ENCODE results near the gene SORL1-AS1.
A peak's percentile ranks its signal among the peaks of the same experiment; 100 is the strongest.

SORL1-AS1 gene

GRCh38 chr11:121393855-121394254 lies 58.9 kb downstream of the SORL1-AS1 start:
- no peak for TF ChIP-seq CTCF (IDR thresholded peaks at IDR 0.05)
- peak overlapping the region; percentile 30 for H2AFZ ChIP-seq (ENCODE audit: insufficient read depth, low read depth, low read length, poor library complexity, severe bottlenecking)
- no peak overlapping the region for H3K4me2 ChIP-seq (replicated peaks; ENCODE audit: extremely low read depth, low read length, poor library complexity, severe bottlenecking)
- Mint-ChIP-seq H3K9me3 (no peaks in the 10 kb centered on the region), H3K4me3 (peak overlapping the region in 1 of 2 donors; percentile 22), H3K27ac (no peak overlapping the region), H3K27me3 (ENCODE audit: low read depth in 3 of 3) (peaks cover 0 to 3% (median 1%) of the 10 kb centered on the region in 3 donors), H3K36me3 (no peaks in the 10 kb centered on the region), H3K4me1 (peaks cover 23% of the 10 kb centered on the region)
- no peak for DNase-seq
- H3K27ac ChIP-seq (ENCODE audit: low read depth in 1 of 2, low read length in 2 of 2): no peak overlapping the region
- no peaks in the 10 kb centered on the region for H4K20me1 ChIP-seq (ENCODE audit: insufficient read depth, low read length)
- H3K9me3 ChIP-seq (replicated peaks in 1 of 2; ENCODE audit: control insufficient read depth in 1 of 2, insufficient read depth in 1 of 2, low read length in 2 of 2): no peaks in the 10 kb centered on the region
- peaks cover 12 to 13% of the 10 kb centered on the region in 2 donors for H3K4me1 ChIP-seq (ENCODE audit: control insufficient read depth in 1 of 2, insufficient read depth in 2 of 2, low read length in 2 of 2)
- H3K4me3 ChIP-seq (replicated peaks in 1 of 3; ENCODE audit: low read depth in 2 of 3, low read length in 3 of 3): no peak overlapping the region
- WGBS (ENCODE audit: insufficient coverage): 31% methylated on average over 2 of the region's 4 CpGs
- H3K36me3 ChIP-seq (replicated peaks in 1 of 2; ENCODE audit: control insufficient read depth in 1 of 2, insufficient read depth in 2 of 2, low read length in 2 of 2): no peaks in the 10 kb centered on the region
- no peak overlapping the region for H3K9ac ChIP-seq (ENCODE audit: insufficient read depth, low read length, poor library complexity, severe bottlenecking)
- intact Hi-C loops (cut with micrococcal nuclease): no loop called here
- no peaks in the 10 kb centered on the region for H3K79me2 ChIP-seq (ENCODE audit: insufficient read depth, low read length)
- no peaks in the 10 kb centered on the region for H3K27me3 ChIP-seq (ENCODE audit: control insufficient read depth in 2 of 2, insufficient read depth in 2 of 2, low read length in 2 of 2)

- peaks cover 0 to 7% (median 6%) of the 10 kb centered on the region in 7 donors for H3K9me3 Mint-ChIP-seq
- Histone ChIP-seq H4K20me1 (ENCODE audit: insufficient read depth, low read length) (no peaks in the 10 kb centered on the region), H3K4me1 (ENCODE audit: control insufficient read depth in 1 of 2, insufficient read depth in 2 of 2, low read length in 2 of 2) (peaks cover 12 to 13% of the 10 kb centered on the region in 2 donors), H3K27me3 (ENCODE audit: control insufficient read depth in 2 of 2, insufficient read depth in 2 of 2, low read length in 2 of 2) (no peaks in the 10 kb centered on the region), H3K36me3 (replicated peaks in 1 of 2; ENCODE audit: control insufficient read depth in 1 of 2, insufficient read depth in 2 of 2, low read length in 2 of 2) (no peaks in the 10 kb centered on the region), H3K27ac (ENCODE audit: low read depth in 1 of 2, low read length in 2 of 2) (no peak overlapping the region), H3K4me2 (replicated peaks; ENCODE audit: extremely low read depth, low read length, poor library complexity, severe bottlenecking) (no peak overlapping the region), H3K9ac (ENCODE audit: insufficient read depth, low read length, poor library complexity, severe bottlenecking) (no peak overlapping the region), H3K9me3 (replicated peaks in 1 of 2; ENCODE audit: control insufficient read depth in 1 of 2, insufficient read depth in 1 of 2, low read length in 2 of 2) (no peaks in the 10 kb centered on the region), H3K79me2 (ENCODE audit: insufficient read depth, low read length) (no peaks in the 10 kb centered on the region), H3K4me3 (replicated peaks in 1 of 3; ENCODE audit: low read depth in 2 of 3, low read length in 3 of 3) (no peak overlapping the region), H2AFZ (ENCODE audit: insufficient read depth, low read depth, low read length, poor library complexity, severe bottlenecking) (no peak overlapping the region)
- H3K27me3 Mint-ChIP-seq (ENCODE audit: low read depth in 3 of 3): peaks cover 0 to 3% (median 1%) of the 10 kb centered on the region in 3 donors
- 52% methylated on average over 2 of the region's 7 CpGs for WGBS (ENCODE audit: insufficient coverage)
- intact Hi-C loops (cut with micrococcal nuclease): no loop called here
- H3K4me1 Mint-ChIP-seq: peaks cover 27% of the 10 kb centered on the region
- H3K27ac Mint-ChIP-seq: peak overlapping the region in 1 of 7 donors; percentile 82
- no peaks in the 10 kb centered on the region for H3K36me3 Mint-ChIP-seq
- TF ChIP-seq CTCF (IDR thresholded peaks at IDR 0.05): no peak
- no peak for DNase-seq
- no peak overlapping the region for H3K4me3 Mint-ChIP-seq
These were observed 60.9 kb downstream of the SORL1-AS1 start for GRCh38 chr11:121391914-121392313.
